GM21576 (cell line): ENCODE data around the gene NDE1.
"Not testable (repeated sequence)": the region's sequence is repeated elsewhere in the genome, so short reads cannot be mapped to it uniquely, and the experiment has no call there.

Experiments used
- ATAC-seq: cut with Tn5 transposase; IDR thresholded peaks from one replicate; pipeline ENCODE4 v1.9.1; 2021; ENCODE audit warnings: mild to moderate bottlenecking, moderate library complexity; ENCODE audit not compliant: unreplicated experiment

NDE1 gene

GRCh38 chr16:15692508-15692907, 42.5 kb downstream of the NDE1 start:
- not testable (repeated sequence) for ATAC-seq

GRCh38 chr16:15694499-15694898, 44.5 kb downstream of the NDE1 start:
- ATAC-seq = no peak

- no peak for ATAC-seq
Observed at GRCh38 chr16:15699819-15700218, 49.8 kb downstream of the NDE1 start.

- no peak for ATAC-seq
Observed at GRCh38 chr16:15701367-15701766, 51.3 kb downstream of the NDE1 start.

- no peak for ATAC-seq
Observed at GRCh38 chr16:15701975-15702970, 52.2 kb downstream of the NDE1 start.

- no peak for ATAC-seq
Observed at GRCh38 chr16:15703029-15703736, 53.1 kb downstream of the NDE1 start.

GRCh38 chr16:15704545-15704987, 54.5 kb downstream of the NDE1 start:
- no peak for ATAC-seq

- no peak for ATAC-seq
Observed at GRCh38 chr16:15705064-15705565, 55.1 kb downstream of the NDE1 start.

GRCh38 chr16:15707332-15707731, 57.3 kb downstream of the NDE1 start:
- ATAC-seq = no peak

- no peak for ATAC-seq
Observed at GRCh38 chr16:15708096-15708495, 58.1 kb downstream of the NDE1 start.

GRCh38 chr16:15708997-15709396, 59.0 kb downstream of the NDE1 start:
- no peak for ATAC-seq

GRCh38 chr16:15714393-15715172, 64.5 kb downstream of the NDE1 start:
- no peak for ATAC-seq

- no peak for ATAC-seq
Observed at GRCh38 chr16:15715221-15715620, 65.2 kb downstream of the NDE1 start.

- ATAC-seq = no peak
Observed at GRCh38 chr16:15716694-15717447, 66.8 kb downstream of the NDE1 start.

GRCh38 chr16:15721018-15721417, 71.0 kb downstream of the NDE1 start:
- ATAC-seq = no peak

GRCh38 chr16:15723808-15724207, 73.8 kb downstream of the NDE1 start:
- ATAC-seq = no peak

GRCh38 chr16:15725641-15726240, 75.7 kb downstream of the NDE1 start:
- ATAC-seq = no peak

GRCh38 chr16:15726715-15727114, 76.7 kb downstream of the NDE1 start:
- ATAC-seq = no peak

GRCh38 chr16:15727697-15728096, 77.7 kb downstream of the NDE1 start:
- ATAC-seq = not testable (repeated sequence)

GRCh38 chr16:15729152-15729551, 79.1 kb downstream of the NDE1 start:
- ATAC-seq = no peak
